HEK293T (cell line): ENCODE results near the gene SLC6A6.

Experiments
- CTCF ChIA-PET: fragments of 350-600 bp; formaldehyde crosslinking; extraction: SDS; loops from one replicate; lab custom pipeline; 2021; ENCODE audit warnings: antibody characterized with exemption, inconsistent platforms; lab: Yijun Ruan, JAX
- POLR2A ChIA-PET: fragments of 350-600 bp; formaldehyde crosslinking; extraction: SDS; loops from one replicate; lab custom pipeline; 2020; ENCODE audit warnings: antibody characterized with exemption, inconsistent platforms; lab: Yijun Ruan, JAX
- DNase-seq: peaks from one replicate; pipeline ENCODE4 v3.0.0; 2012; ENCODE audit warnings: mixed read lengths; ENCODE audit errors: extremely low spot score
- ARNT ChIP-seq: fragments of 450-650 bp; IDR thresholded peaks from 2 replicates; pipeline ENCODE4 v1.6.1; 2017; ENCODE audit warnings: mild to moderate bottlenecking
- BHLHE40 ChIP-seq: fragments of 450-650 bp; IDR thresholded peaks from 2 replicates; pipeline ENCODE4 v1.6.1; 2016; ENCODE audit warnings: mild to moderate bottlenecking, moderate library complexity, borderline replicate concordance
- CTBP1 ChIP-seq: fragments of 450-650 bp; IDR thresholded peaks from 2 replicates; pipeline ENCODE4 v1.6.1; 2016; ENCODE audit warnings: borderline replicate concordance
- ELF4 ChIP-seq: fragments of 450-650 bp; IDR thresholded peaks from 2 replicates; pipeline ENCODE4 v1.6.1; 2017; ENCODE audit warnings: antibody characterized with exemption
- FOXA1 ChIP-seq: fragments of 450-650 bp; IDR thresholded peaks from 2 replicates; pipeline ENCODE4 v1.6.1; 2016; ENCODE audit warnings: mild to moderate bottlenecking
- FOXK2 ChIP-seq: fragments of 450-650 bp; IDR thresholded peaks from 2 replicates; pipeline ENCODE4 v1.6.1; 2016; ENCODE audit warnings: mild to moderate bottlenecking
- FOXM1 ChIP-seq: fragments of 450-650 bp; IDR thresholded peaks from 2 replicates; pipeline ENCODE4 v1.6.1; 2017; ENCODE audit warnings: mild to moderate bottlenecking, borderline replicate concordance
- HDGF ChIP-seq: fragments of 450-650 bp; IDR thresholded peaks from 2 replicates; pipeline ENCODE4 v1.6.1; 2017; ENCODE audit warnings: antibody characterized with exemption, borderline replicate concordance
- L3MBTL2 ChIP-seq: fragments of 450-650 bp; conservative IDR thresholded peaks from 2 replicates; pipeline ENCODE4 v1.6.1; 2016; ENCODE audit warnings: mild to moderate bottlenecking
- LEF1 ChIP-seq: fragments of 450-650 bp; IDR thresholded peaks from 2 replicates; pipeline ENCODE4 v1.6.1; 2017; ENCODE audit warnings: mild to moderate bottlenecking, borderline replicate concordance
- NFRKB ChIP-seq: fragments of 450-650 bp; IDR thresholded peaks from 2 replicates; pipeline ENCODE4 v1.6.1; 2016; ENCODE audit warnings: mild to moderate bottlenecking, moderate library complexity
- SP1 ChIP-seq: fragments of 450-650 bp; IDR thresholded peaks from 2 replicates; pipeline ENCODE4 v1.6.1; 2017
- SUZ12 ChIP-seq: fragments of 450-650 bp; IDR thresholded peaks from 2 replicates; pipeline ENCODE4 v1.6.1; 2016; ENCODE audit warnings: mild to moderate bottlenecking
- TARDBP ChIP-seq: fragments of 450-650 bp; IDR thresholded peaks from 2 replicates; pipeline ENCODE4 v1.6.1; 2016
- ZNF384 ChIP-seq: fragments of 450-650 bp; IDR thresholded peaks from 2 replicates; pipeline ENCODE4 v1.6.1; 2016
- TF ChIP-seq, protein P1 (sequence below): fragments of 450-650 bp; IDR thresholded peaks from 2 replicates; pipeline ENCODE4 v1.6.1; 2016

Gene SLC6A6

GRCh38 chr3:14535616-14536015 lies 133.2 kb downstream of the SLC6A6 start:
- no peak for DNase-seq
- CTCF ChIA-PET, result interaction anchor here (2.8 kb wide), 1 partner anchor 14 kb away, joined by 12 read pairs; no protein-coding TSS in a partner anchor
- TF ChIP-seq ZNF384 (no peak), FOXA1 (no peak), SUZ12 (no peak), L3MBTL2 (no peak), TARDBP (no peak), FOXK2 (no peak), HDGF (no peak), ARNT (no peak), BHLHE40 (no peak), NFRKB (no peak), ELF4 (no peak), FOXM1 (no peak), SP1 (no peak)
- TF ChIP-seq, protein P1, sequence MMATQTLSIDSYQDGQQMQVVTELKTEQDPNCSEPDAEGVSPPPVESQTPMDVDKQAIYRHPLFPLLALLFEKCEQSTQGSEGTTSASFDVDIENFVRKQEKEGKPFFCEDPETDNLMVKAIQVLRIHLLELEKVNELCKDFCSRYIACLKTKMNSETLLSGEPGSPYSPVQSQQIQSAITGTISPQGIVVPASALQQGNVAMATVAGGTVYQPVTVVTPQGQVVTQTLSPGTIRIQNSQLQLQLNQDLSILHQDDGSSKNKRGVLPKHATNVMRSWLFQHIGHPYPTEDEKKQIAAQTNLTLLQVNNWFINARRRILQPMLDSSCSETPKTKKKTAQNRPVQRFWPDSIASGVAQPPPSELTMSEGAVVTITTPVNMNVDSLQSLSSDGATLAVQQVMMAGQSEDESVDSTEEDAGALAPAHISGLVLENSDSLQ, result no peak
- POLR2A ChIA-PET, result no interaction called here

- CTCF ChIA-PET, result interaction anchor here (2.8 kb wide), 1 partner anchor 13 kb away, joined by 12 read pairs; no protein-coding TSS in a partner anchor
- no peak for DNase-seq
- TF ChIP-seq FOXM1 (no peak), SUZ12 (no peak), SP1 (no peak), FOXK2 (no peak), LEF1 (no peak), TARDBP (no peak), CTBP1 (no peak), ZNF384 (no peak)
- TF ChIP-seq, protein P1, result no peak
- POLR2A ChIA-PET, result no interaction called here
These were observed 133.8 kb downstream of the SLC6A6 start for GRCh38 chr3:14536055-14536815.

DNA sequence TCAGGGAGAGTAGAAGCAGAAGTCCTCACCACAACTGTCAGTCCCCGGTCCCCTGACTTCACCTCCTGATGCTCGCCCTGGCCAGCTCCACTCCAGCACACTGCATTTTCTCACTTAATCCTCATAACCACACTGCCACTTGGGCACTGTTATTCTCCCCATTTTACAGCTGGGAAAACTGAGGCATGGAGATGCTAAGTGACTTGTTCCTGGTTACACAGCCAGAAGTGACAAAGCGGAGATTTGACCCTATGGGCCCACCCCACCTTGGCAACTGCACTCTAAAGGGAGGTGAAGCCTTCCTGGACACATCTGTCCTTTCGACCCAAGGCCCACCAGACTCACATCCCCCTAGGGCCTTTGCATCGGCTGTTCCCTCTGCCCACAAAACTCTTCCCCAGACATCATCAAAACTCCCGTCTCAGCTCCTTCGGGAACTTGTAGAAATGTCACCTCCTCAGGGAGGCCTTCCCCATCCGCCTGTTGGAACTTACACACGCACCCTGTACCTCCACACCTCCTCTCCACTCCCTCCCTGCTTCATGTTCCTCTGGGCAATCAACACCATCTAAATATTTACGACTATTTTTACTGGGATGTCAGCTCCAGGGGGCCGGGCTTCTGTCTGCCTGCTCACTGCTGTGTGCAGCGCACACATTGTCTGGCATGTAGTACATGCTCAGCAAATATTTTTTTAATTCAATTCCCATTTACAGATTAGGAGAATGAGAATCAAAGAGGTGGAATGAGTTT lies 134.6 kb downstream of the SLC6A6 start:
- ChIA-PET POLR2A (no interaction called here), CTCF (interaction anchor here (2.8 kb wide), 1 partner anchor 12 kb away, joined by 12 read pairs; no protein-coding TSS in a partner anchor)
- no peak for DNase-seq
- TF ChIP-seq FOXA1 (no peak), ARNT (no peak), SUZ12 (no peak), SP1 (no peak), ELF4 (no peak), HDGF (no peak), L3MBTL2 (no peak), TARDBP (no peak), FOXM1 (no peak), LEF1 (no peak), CTBP1 (no peak), FOXK2 (no peak), NFRKB (no peak), BHLHE40 (no peak), ZNF384 (no peak)
- TF ChIP-seq, protein P1, result no peak

DNA sequence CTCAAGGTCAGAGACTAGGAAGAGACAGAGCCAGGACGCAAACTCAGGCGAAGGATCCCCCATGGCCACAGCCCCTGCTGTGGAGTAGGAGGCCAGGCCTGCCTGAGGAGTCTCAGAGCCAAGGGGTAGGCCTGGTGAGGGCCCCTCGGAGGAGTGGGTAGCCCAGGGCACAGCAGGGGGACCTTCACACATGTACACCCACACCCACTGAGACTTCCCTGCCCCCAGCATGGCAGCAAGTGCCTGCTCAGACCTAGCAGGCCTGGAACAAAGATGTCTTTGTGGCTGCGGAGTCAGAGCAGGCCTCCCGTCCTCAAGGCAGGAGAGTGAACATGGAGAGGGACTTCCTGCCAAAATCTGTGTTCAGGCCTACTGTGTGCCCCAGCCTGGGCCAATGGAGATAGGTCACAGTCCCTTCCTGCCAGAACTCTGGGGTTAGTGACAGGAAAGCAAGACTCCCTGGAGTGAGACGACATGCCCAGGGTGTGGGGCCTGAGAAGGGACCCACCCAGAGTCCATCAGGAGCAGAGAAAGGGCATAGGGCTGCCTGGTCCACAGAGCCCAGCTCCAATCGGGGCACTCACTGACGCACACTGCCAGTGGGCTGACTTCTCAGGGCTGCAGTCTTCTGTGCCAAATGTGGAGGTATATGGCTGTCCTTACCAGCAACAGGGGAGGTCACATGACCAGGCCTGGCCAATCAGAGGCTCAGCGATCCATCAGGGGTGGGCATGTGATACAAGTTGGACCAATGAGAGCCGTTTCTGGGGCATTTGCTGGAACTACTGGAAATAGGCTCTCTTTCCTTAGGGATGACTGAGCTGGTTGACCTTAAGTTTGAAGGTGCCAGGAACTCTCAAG lies 135.4 kb downstream of the SLC6A6 start:
- no peak for TF ChIP-seq FOXK2
- TF ChIP-seq HDGF, result 0 out of 2 replicates have a peak, but pooled peaks have one; percentile 88
- TF ChIP-seq BHLHE40, result no peak
- no peak for TF ChIP-seq ZNF384
- ChIA-PET CTCF (interaction anchor here (2.0 kb wide), 1 partner anchor 11 kb away, joined by 13 read pairs; no protein-coding TSS in a partner anchor), POLR2A (no interaction called here)
- peak; percentile 70 for DNase-seq

DNA sequence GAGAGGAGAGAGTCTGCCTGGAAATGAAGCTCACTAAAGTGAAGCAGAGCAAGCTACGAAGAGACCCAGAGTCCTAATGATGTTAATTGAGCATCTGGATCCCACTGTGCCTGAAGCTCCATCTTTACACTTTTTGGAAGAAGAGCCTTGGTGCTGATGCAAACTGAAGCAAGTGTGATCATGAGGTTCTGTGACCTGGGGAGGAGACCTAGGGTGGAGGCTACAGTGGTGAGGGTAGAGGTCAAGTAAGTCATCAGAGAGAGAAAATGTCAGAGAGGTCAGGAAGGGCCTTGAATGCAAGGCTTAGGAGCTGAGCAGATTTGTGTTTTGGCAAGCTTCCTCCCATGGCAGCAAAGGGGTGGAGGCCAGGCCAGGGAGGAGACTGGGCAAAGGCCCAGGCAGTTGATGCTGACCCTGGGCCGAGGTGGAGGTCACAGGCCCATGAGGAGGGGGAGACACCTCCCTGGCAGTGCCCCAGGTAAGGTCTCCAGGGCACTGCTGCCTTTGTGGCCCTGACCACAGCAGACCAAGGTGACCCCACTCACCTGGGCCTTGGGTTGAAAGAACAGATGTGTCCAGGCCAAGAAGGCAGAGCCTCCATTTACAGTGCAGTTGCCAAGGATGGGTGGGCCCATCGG lies 136.2 kb downstream of the SLC6A6 start:
- ChIA-PET POLR2A (no interaction called here), CTCF (interaction anchor here (0.6 to 2.0 kb wide), 2 partner anchors 10 to 40 kb away, joined by 4 to 13 read pairs; no protein-coding TSS in a partner anchor)
- TF ChIP-seq LEF1, result no peak
- TF ChIP-seq L3MBTL2, result no peak
- TF ChIP-seq, protein P1, result no peak
- TF ChIP-seq FOXA1, result no peak
- no peak for TF ChIP-seq CTBP1
- TF ChIP-seq ELF4, result no peak
- TF ChIP-seq NFRKB, result no peak
- no peak for DNase-seq
